ENCODE measurements around the gene GCHFR.

DNA sequence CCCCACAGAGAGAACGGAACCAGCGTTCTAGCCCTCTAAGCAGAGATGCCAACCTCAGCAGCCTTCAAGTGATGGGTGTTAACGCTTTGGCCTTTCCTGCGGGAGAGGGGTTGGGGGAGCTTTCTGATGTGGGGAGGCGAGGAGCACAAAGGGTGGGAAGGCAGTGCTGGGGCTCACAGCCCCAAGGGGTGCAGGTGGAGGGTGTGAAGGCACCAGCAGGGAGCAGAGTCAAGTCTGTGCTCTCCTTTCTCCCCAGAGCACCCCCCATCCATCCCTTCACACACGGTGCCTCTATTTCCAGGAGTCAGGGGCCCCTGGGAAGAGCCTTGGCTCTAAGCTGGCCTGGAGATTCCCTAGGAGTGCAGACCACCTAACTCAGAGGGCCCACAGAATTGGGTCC is 10.0 kb downstream of the GCHFR start:
- TF ChIP-seq, protein P1, sequence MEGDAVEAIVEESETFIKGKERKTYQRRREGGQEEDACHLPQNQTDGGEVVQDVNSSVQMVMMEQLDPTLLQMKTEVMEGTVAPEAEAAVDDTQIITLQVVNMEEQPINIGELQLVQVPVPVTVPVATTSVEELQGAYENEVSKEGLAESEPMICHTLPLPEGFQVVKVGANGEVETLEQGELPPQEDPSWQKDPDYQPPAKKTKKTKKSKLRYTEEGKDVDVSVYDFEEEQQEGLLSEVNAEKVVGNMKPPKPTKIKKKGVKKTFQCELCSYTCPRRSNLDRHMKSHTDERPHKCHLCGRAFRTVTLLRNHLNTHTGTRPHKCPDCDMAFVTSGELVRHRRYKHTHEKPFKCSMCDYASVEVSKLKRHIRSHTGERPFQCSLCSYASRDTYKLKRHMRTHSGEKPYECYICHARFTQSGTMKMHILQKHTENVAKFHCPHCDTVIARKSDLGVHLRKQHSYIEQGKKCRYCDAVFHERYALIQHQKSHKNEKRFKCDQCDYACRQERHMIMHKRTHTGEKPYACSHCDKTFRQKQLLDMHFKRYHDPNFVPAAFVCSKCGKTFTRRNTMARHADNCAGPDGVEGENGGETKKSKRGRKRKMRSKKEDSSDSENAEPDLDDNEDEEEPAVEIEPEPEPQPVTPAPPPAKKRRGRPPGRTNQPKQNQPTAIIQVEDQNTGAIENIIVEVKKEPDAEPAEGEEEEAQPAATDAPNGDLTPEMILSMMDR (IDR thresholded peaks at IDR 0.05) = no peak
- TF ChIP-seq POLR2A (IDR thresholded peaks at IDR 0.05) = no peak

Measured in Peyer's patch (tissue), 4 donors.